AG10803 (cell line): ENCODE measurements around the gene EHD4.

ENCODE experiments used
- DNase-seq: peaks from one replicate; pipeline ENCODE4 v3.0.0; 2010; ENCODE audit warnings: low read depth
- H3K4me3 ChIP-seq: 2 replicates; pipeline ENCODE4 v1.5.1; 2011; ENCODE audit warnings: mild to moderate bottlenecking, low read length, control low read depth
- CTCF ChIP-seq: conservative IDR thresholded peaks from 2 replicates; pipeline ENCODE4 v1.5.1; 2011; ENCODE audit warnings: mild to moderate bottlenecking, low read length, control low read depth, inconsistent platforms

EHD4 gene

GRCh38 chr15:41865490-41866055, 106.8 kb downstream of the EHD4 start:
- DNase-seq = no peak
- no peak overlapping the region for H3K4me3 ChIP-seq
- TF ChIP-seq CTCF = no peak

- no peak for TF ChIP-seq CTCF
- no peak for DNase-seq
- H3K4me3 ChIP-seq = no peak overlapping the region
Observed at GRCh38 chr15:41862515-41863116, 109.7 kb downstream of the EHD4 start.

DNA sequence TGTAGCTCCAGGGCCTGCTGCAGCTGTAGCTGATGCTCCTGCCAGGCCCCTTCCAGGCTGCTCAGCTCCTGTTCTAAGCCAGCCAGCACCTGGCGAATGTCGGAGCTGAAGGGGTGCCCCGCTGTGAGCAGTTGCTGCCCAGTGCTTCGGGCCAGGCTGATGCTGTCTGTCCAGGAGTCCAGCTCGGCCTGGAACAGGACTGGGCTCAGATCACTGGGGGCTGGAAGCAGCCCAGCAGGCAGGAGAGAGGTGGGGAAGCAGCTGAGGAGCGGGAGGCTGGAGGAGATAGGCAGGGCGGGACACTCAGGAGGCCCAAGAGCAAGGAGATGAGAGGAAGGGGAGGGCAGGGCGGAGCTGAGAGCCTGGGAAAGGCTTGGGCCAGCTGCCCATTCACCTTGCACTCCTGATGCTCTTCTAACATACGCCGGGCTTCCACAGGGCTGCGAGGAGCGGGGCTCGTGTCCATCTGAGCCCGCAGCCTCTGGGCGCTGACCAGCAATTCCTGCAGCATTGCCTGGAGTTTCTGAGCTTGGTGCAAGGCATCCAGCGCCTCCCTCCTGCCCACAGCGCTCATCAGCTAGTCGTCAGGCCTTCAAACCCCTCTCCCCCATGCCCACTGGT, 110.5 kb downstream of the EHD4 start:
- DNase-seq = no peak
- TF ChIP-seq CTCF = no peak

DNA sequence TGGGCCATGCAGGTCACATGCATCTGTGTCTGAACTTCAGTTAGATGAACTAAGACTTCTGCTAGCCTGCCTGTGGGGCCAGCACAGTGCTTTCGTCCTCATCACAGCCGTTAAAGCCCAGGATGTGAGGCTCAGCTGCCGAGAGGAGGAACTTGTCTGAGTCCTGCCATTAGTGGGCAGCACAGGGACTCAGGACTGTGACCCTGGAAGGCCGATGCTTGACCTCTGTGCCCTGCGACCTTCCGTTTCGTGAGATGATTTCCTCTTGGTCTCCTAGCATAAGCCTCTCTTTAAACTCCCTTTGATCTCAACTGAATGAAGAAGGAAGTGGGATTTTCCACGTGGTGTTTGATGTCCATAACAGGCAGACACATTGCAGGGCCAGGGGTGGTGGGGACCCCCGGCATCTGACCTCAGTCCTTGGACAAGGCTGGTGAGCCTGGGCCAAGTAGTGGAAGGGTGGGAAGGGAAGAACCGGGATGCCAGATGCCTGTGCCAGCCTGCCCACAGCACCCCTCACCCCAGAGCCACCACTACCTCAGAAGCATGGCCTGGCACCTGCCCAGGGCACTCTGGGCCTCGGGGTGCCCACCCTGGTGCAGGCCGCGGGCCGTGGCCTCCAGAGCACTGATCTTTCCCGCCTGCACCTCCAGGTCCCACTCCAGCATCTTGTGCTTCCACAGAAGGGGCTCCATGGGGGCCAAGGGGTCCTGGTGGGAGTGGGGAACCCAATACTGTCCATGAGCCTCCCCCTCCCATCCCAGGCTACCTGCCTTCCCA, 112.1 kb downstream of the EHD4 start:
- TF ChIP-seq CTCF = no peak
- no peak overlapping the region for H3K4me3 ChIP-seq
- DNase-seq = no peak

More for the DNA sequence above, 110.5 kb downstream of the EHD4 start:
- H3K4me3 ChIP-seq = no peak overlapping the region

DNA sequence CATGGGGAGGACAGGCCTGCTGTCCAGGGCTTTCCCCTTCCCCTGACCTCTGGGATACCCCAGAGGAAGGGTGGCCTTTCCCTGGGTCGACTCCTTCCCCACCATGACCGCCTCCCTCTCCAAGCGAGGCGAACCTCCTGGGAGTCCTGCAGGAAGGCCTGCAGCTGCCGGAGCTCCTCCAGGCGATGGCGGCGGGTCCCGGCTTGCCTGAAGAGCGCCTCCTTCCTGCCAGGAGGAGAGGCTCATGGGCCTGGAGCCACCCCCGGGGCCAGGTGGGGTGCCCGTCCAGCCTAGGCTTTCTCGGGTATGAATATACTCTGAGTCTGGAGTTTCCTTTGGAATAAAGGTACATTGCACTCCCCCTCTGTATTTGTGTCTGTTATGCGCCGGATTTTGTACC, 113.6 kb downstream of the EHD4 start:
- TF ChIP-seq CTCF = no peak
- no peak for DNase-seq
- no peak overlapping the region for H3K4me3 ChIP-seq

DNA sequence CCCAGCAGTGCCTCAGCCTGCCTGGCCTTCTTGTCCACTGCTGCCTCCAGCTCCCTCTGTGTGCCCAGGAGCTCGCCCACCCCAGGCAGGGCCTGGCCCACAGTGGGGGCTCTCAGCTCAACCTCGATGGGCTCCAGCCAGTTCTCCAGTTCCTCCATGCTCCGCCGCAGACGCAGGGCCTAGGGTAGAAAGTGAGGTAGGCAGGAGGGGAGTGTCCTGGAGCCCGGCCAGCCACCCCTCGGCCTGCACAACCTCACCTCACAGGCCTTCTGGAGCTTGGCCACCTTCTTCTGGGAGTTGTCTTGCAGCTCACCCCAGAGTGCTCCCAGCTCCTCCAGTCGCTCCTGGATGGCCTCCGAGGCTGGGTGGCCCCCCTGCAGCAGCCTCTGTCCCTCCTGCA, 115.0 kb downstream of the EHD4 start:
- H3K4me3 ChIP-seq = no peak overlapping the region
- no peak for TF ChIP-seq CTCF
- DNase-seq = no peak
